GM06990 (cell line): ENCODE data around the gene TNIK.

Source experiments
- DNase-seq: peaks from one replicate; pipeline ENCODE4 v3.0.0-alpha.2; 2011; ENCODE audit not compliant: insufficient read length; ENCODE audit errors: extremely low read depth
- H3K27me3 ChIP-seq: replicated peaks from 2 replicates; pipeline ENCODE4 v1.6.0; 2011; ENCODE audit warnings: low read length; ENCODE audit not compliant: control insufficient read depth, insufficient read depth
- H3K36me3 ChIP-seq: 2 replicates; pipeline ENCODE4 v1.5.1; 2011; ENCODE audit warnings: low read length; ENCODE audit not compliant: control insufficient read depth, insufficient read depth
- H3K4me3 ChIP-seq: replicated peaks from 2 replicates; pipeline ENCODE4 v1.5.1; 2011; ENCODE audit warnings: low read depth, mild to moderate bottlenecking, control low read depth, low read length
- TF ChIP-seq, protein P1 (sequence below): IDR thresholded peaks from 2 replicates; pipeline ENCODE4 v1.5.1; 2011; ENCODE audit warnings: low read length, control low read depth, mild to moderate bottlenecking, inconsistent platforms; ENCODE audit not compliant: insufficient read depth, poor library complexity, severe bottlenecking

TNIK gene

DNA sequence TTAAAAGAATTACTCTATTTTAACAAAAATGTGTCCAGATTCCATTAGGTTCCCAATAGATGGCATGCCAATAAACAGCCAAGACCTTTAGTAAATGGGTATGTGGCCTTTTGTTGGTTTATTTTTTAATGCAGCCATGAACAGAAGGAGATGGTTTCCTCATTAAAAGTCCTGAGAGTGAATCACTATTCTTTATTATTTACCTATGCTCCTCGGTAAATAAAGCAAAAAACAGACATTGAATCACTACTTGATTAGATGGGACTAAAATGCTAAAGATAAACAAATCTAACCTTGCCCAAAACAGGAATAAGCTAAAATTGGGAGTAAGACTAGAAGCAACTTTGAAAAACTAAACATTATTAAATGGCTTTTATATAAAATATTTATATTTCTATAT is 94.2 kb downstream of the TNIK start:
- TF ChIP-seq, protein P1, sequence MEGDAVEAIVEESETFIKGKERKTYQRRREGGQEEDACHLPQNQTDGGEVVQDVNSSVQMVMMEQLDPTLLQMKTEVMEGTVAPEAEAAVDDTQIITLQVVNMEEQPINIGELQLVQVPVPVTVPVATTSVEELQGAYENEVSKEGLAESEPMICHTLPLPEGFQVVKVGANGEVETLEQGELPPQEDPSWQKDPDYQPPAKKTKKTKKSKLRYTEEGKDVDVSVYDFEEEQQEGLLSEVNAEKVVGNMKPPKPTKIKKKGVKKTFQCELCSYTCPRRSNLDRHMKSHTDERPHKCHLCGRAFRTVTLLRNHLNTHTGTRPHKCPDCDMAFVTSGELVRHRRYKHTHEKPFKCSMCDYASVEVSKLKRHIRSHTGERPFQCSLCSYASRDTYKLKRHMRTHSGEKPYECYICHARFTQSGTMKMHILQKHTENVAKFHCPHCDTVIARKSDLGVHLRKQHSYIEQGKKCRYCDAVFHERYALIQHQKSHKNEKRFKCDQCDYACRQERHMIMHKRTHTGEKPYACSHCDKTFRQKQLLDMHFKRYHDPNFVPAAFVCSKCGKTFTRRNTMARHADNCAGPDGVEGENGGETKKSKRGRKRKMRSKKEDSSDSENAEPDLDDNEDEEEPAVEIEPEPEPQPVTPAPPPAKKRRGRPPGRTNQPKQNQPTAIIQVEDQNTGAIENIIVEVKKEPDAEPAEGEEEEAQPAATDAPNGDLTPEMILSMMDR = no peak
- H3K36me3 ChIP-seq = no peaks in the 10 kb centered on the region; the same call in none of the 2 replicates
- no peak overlapping the region for H3K4me3 ChIP-seq
- DNase-seq = no peak
- H3K27me3 ChIP-seq = no peaks in the 10 kb centered on the region

DNA sequence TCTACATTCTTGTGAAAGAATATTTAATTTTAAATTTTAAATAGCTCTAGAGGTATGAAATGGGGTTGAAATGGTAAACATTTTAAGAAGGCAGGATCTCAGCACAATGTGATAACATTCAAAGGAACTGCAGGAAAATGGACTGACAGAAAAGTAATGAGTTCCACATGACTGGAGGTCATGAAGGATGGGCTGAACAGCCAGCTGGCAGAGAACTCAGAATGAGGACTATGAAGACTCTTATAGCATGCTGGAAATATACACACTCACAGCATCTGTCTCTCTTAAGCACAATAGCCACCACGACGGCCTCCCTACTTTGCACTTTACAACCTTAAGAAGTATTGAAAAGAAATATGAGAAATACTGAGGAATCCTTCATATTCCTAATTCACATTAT is 94.7 kb downstream of the TNIK start:
- Histone ChIP-seq H3K27me3 (no peaks in the 10 kb centered on the region), H3K36me3 (no peaks in the 10 kb centered on the region; the same call in none of the 2 replicates), H3K4me3 (no peak overlapping the region)
- TF ChIP-seq, protein P1 = no peak
- DNase-seq = no peak

DNA sequence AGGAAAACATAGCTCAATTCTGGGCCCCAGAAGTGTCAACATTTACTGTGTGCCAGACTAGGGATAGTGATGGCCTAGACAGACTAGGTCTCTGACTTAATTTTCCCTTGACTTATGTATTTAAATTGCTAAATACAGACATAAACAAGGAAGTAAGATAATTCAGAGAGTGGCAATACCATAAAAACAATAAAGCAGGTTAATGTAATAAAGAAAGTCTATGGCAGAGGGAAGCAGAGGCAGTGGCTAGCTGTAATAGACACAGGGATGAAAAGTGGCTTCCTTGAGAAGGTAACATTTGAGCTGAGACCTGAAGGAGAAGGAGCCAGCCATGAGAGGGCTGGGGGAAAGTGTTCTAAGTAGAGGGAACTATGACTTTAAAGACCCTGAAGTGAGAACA is 95.7 kb downstream of the TNIK start:
- DNase-seq = no peak
- TF ChIP-seq, protein P1 = no peak
- Histone ChIP-seq H3K4me3 (no peak overlapping the region), H3K36me3 (no peaks in the 10 kb centered on the region; the same call in none of the 2 replicates), H3K27me3 (no peaks in the 10 kb centered on the region)

DNA sequence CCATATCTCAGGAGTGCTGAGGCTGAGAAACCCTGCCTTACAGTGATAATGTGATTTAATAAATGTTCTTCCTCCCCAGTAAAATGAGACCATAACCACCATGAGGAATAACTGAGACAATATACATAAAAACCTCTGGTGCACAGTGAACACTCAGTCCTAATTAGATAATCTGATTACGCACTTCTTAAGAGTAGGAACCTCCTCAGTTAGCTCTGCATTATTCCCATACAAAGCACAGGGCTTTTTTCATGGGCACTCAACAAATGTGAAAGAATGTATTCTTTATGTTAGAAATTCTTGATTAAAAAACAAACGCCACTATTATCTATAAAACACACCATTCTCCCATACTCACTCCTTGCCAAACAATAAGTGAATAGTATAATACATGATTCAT is 97.0 kb downstream of the TNIK start:
- Histone ChIP-seq H3K36me3 (no peaks in the 10 kb centered on the region; the same call in none of the 2 replicates), H3K4me3 (no peak overlapping the region), H3K27me3 (no peaks in the 10 kb centered on the region)
- TF ChIP-seq, protein P1 = no peak
- DNase-seq = no peak

DNA sequence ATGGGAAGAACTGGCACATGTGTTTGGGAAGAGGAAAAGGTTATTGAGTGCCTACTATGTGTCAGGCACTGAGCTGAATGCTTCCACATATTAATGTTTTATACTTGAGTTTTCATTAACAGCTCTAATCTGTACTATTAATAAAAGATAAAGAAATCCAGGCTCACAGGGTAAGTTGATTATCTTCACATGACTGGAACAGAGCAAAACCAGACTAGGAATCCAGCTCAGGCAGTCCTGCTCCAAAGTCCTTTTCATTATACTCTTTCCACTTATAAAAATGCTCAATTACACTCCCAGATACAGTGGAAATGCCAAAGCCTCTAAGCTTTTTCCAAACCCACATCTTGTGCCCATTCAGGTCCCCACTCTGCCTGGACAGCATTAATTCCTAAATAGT is 97.6 kb downstream of the TNIK start:
- H3K27me3 ChIP-seq = no peaks in the 10 kb centered on the region
- H3K36me3 ChIP-seq = peaks cover 3% of the 10 kb centered on the region
- DNase-seq = no peak
- no peak overlapping the region for H3K4me3 ChIP-seq
- TF ChIP-seq, protein P1 = no peak

DNA sequence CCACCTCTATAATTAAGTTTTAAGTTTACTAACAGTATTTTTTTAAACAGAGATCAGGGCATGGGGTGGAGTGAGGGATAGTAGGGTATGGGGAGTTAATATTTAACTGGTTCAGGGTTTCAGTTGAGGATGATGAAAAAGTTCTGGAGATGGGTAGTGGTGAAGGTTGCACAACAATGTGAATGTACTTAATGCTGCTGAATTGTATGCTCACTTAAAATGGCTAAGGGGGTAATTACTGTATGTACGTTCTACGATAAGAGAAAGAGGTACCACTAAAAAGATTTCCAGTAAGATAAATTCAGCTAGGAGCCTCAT is 101.4 kb downstream of the TNIK start:
- H3K27me3 ChIP-seq = no peaks in the 10 kb centered on the region
- no peak for DNase-seq
- H3K36me3 ChIP-seq = peaks cover 3% of the 10 kb centered on the region
- TF ChIP-seq, protein P1 = no peak
- H3K4me3 ChIP-seq = no peak overlapping the region
